ENCODE measurements around the gene TMBIM1. TPM values are rescaled to one million over a fixed set of nuclear protein-coding genes. Genes with fewer than 3 reads are reported as not detected.
A peak's percentile ranks its signal among the peaks of the same experiment; 100 is the strongest.

TMBIM1 gene
- total RNA-seq, 1 experiment from 2014 or later: 168 TPM

DNA sequence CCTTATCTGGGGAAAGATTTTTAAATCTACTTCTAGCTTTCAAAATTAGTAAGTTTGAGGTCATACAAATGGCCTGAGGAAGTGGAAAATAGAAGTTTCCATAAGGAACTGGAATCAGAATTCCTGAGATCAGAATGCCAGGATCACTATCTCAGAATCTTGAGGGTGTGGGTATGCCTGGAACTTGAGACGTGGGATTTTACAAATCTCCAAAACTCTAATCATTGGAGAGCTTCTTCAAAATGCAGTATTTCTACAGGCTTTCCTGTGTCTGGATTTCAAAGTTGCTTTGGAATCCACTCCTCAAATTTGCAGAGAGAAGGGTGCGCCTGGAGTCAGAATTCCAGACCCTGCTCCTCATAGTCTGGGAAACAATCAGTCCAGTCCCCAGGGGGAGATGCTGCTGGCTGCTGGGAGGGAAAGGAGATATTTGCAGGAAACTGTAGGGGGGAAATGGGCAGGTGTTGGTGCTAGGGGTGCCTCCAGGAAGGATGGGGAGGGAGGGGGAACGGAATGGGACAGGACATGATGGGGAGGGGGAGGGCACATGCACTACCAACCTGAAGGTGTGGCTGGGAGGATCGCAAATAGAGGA, 33.4 kb upstream of the TMBIM1 start:
- Histone ChIP-seq H3K36me3 (ENCODE audit: control insufficient read depth, insufficient read depth, low read length) (peaks cover 2% of the 10 kb centered on the region; the same call in 1 of the 2 replicates), H3K4me1 (peaks cover 27% of the 10 kb centered on the region), H3K9me3 (no peaks in the 10 kb centered on the region), H3K4me3 (ENCODE audit: low read depth, low read length) (no peak overlapping the region), H3K27me3 (replicated peaks; ENCODE audit: control insufficient read depth, insufficient read depth, low read length) (no peaks in the 10 kb centered on the region)
- H3K4me1 Mint-ChIP-seq (ENCODE audit: low read depth, unreplicated experiment): peaks cover 15% of the 10 kb centered on the region
- peak overlapping the region; percentile 0 for H3K4me3 Mint-ChIP-seq (ENCODE audit: unreplicated experiment)
- no peak overlapping the region for H3K27ac Mint-ChIP-seq (ENCODE audit: unreplicated experiment)
- ChIA-PET POLR2A (no interaction called here), CTCF (interaction anchor here (0.6 kb wide), 1 partner anchor 26 kb away, joined by 6 read pairs; no protein-coding TSS in a partner anchor)
- H3K27me3 Mint-ChIP-seq (ENCODE audit: insufficient read depth, unreplicated experiment): no peaks in the 10 kb centered on the region
- no peak for DNase-seq
- TF ChIP-seq, protein P1, sequence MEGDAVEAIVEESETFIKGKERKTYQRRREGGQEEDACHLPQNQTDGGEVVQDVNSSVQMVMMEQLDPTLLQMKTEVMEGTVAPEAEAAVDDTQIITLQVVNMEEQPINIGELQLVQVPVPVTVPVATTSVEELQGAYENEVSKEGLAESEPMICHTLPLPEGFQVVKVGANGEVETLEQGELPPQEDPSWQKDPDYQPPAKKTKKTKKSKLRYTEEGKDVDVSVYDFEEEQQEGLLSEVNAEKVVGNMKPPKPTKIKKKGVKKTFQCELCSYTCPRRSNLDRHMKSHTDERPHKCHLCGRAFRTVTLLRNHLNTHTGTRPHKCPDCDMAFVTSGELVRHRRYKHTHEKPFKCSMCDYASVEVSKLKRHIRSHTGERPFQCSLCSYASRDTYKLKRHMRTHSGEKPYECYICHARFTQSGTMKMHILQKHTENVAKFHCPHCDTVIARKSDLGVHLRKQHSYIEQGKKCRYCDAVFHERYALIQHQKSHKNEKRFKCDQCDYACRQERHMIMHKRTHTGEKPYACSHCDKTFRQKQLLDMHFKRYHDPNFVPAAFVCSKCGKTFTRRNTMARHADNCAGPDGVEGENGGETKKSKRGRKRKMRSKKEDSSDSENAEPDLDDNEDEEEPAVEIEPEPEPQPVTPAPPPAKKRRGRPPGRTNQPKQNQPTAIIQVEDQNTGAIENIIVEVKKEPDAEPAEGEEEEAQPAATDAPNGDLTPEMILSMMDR (IDR thresholded peaks at IDR 0.05; ENCODE audit: insufficient read depth in 1 of 2, low read depth in 1 of 2, low read length in 1 of 2, severe bottlenecking in 1 of 2, unreplicated experiment in 1 of 2): no peak
- H3K9me3 Mint-ChIP-seq (ENCODE audit: unreplicated experiment): no peaks in the 10 kb centered on the region
- intact Hi-C loops (cut with micrococcal nuclease; ENCODE audit: unreplicated experiment): no loop called here
- no TSS peak for BruUV-seq (replicated peaks)
- H3K36me3 Mint-ChIP-seq (ENCODE audit: insufficient read depth, unreplicated experiment): peaks cover 8% of the 10 kb centered on the region

DNA sequence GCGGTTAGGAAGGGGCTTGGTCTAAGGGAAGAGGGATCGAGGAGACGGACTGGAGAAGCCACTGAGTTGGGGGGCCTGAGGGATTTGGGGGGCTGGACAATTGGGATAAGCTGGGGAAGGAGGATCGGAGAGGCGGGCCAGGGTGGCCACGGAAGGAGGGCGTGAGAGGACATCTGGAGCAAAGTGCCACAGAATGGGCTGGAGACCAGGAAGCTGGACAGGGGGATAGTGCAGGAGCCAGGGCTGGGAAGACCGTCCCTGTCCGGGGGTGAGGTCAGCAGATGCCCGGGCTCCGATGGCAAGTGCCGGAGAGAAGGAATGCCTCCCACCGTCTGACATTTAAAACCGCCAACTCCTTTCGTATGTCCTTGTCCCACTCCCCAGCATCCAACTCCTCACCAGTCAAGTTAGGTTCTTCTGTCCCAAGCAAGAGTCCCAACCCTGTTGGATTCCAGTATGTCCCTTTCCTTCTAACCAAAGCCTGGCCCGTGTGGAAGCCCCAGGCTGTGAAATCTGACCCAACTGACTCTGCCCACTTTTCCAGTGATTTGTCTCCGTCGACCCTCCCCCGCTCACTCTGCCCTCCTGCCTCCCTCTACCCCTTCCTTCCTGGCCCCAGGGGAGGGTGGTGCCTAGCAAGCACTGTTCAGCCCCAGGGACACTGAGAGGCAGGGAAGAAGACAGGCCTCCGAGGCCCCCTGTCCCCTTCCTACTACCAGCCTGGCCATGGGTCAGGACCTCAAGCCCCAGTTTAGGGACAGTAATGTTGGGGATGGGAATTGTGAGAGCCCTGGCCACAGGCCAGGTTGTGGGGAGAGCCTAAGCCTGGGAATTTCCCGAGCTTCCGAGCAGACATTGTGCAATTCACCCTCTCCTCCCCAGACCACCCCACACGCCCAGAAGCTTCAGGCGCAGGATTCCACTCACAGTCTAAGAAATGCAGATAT, 31.5 kb upstream of the TMBIM1 start:
- Histone ChIP-seq H3K27me3 (replicated peaks; ENCODE audit: control insufficient read depth, insufficient read depth, low read length) (no peaks in the 10 kb centered on the region), H3K36me3 (ENCODE audit: control insufficient read depth, insufficient read depth, low read length) (peaks cover 2% of the 10 kb centered on the region; the same call in 1 of the 2 replicates), H3K9me3 (no peaks in the 10 kb centered on the region), H3K4me1 (peaks cover 21% of the 10 kb centered on the region), H3K4me3 (ENCODE audit: low read depth, low read length) (peak overlapping the region; percentile 66)
- Mint-ChIP-seq H3K9me3 (ENCODE audit: unreplicated experiment) (no peaks in the 10 kb centered on the region), H3K4me3 (ENCODE audit: unreplicated experiment) (peak overlapping the region; percentile 92), H3K27me3 (ENCODE audit: insufficient read depth, unreplicated experiment) (no peaks in the 10 kb centered on the region), H3K4me1 (ENCODE audit: low read depth, unreplicated experiment) (peaks cover 15% of the 10 kb centered on the region), H3K27ac (ENCODE audit: unreplicated experiment) (peak overlapping the region; percentile 85), H3K36me3 (ENCODE audit: insufficient read depth, unreplicated experiment) (peaks cover 8% of the 10 kb centered on the region)
- TF ChIP-seq, protein P1 (IDR thresholded peaks at IDR 0.05; ENCODE audit: insufficient read depth in 1 of 2, low read depth in 1 of 2, low read length in 1 of 2, severe bottlenecking in 1 of 2, unreplicated experiment in 1 of 2): no peak
- ChIA-PET CTCF (interaction anchor here (0.5 to 2.0 kb wide), 5 partner anchors 30 to 303 kb away, joined by 3 to 9 read pairs (median 5); no protein-coding TSS in a partner anchor), POLR2A (interaction anchor here (0.6 to 1.6 kb wide), 6 partner anchors 12 to 772 kb away, joined by 3 to 13 read pairs (median 5); partner anchors contain the start of genes BCS1L and ZNF142)
- TSS peak; percentile 68 for BruUV-seq (replicated peaks)
- DNase-seq: peak; percentile 61 to 82
- intact Hi-C loops (cut with micrococcal nuclease; ENCODE audit: unreplicated experiment): loop anchor here (1.0 kb wide), 1 partner anchor 11 kb away; no protein-coding TSS in a partner anchor

All from Caco-2 (cell line).